22Rv1 (cell line): ENCODE data around the gene CDCA5.

ENCODE experiments used
- H3K27ac ChIP-seq: fragments of 450-650 bp; 2 replicates; pipeline ENCODE4 v1.5.1; 2017
- ZFX ChIP-seq: fragments of 450-650 bp; IDR thresholded peaks from 2 replicates; pipeline ENCODE4 v1.6.1; 2017; ENCODE audit warnings: antibody characterized with exemption, borderline replicate concordance
- TF ChIP-seq, protein P1 (sequence below): fragments of 450-650 bp; IDR thresholded peaks from 2 replicates; pipeline ENCODE4 v1.5.1; 2017; ENCODE audit warnings: mild to moderate bottlenecking

The CDCA5 gene

GRCh38 chr11:65117206-65118096 lies 33.6 kb upstream of the CDCA5 start, which contains the start of gene ZNHIT2:
Gene ZNHIT2 (minus strand): TSS chr11:65117701. CDS start chr11:65117653, 48 bp downstream.
- H3K27ac ChIP-seq: peak within 1 kb of the TSS; percentile 99
- TF ChIP-seq, protein P1, sequence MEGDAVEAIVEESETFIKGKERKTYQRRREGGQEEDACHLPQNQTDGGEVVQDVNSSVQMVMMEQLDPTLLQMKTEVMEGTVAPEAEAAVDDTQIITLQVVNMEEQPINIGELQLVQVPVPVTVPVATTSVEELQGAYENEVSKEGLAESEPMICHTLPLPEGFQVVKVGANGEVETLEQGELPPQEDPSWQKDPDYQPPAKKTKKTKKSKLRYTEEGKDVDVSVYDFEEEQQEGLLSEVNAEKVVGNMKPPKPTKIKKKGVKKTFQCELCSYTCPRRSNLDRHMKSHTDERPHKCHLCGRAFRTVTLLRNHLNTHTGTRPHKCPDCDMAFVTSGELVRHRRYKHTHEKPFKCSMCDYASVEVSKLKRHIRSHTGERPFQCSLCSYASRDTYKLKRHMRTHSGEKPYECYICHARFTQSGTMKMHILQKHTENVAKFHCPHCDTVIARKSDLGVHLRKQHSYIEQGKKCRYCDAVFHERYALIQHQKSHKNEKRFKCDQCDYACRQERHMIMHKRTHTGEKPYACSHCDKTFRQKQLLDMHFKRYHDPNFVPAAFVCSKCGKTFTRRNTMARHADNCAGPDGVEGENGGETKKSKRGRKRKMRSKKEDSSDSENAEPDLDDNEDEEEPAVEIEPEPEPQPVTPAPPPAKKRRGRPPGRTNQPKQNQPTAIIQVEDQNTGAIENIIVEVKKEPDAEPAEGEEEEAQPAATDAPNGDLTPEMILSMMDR: peak; percentile 95
- peak; percentile 67; the same call in 1 of the 2 replicates for TF ChIP-seq ZFX

- TF ChIP-seq ZFX: no peak
- TF ChIP-seq, protein P1: no peak
- H3K27ac ChIP-seq: peak overlapping the region; percentile 99
These were observed 32.7 kb upstream of the CDCA5 start for GRCh38 chr11:65116370-65117205.

- H3K27ac ChIP-seq: peak overlapping the region; percentile 99
These were observed 31.7 kb upstream of the CDCA5 start for GRCh38 chr11:65115361-65116082.

GRCh38 chr11:65114538-65115171 lies 30.8 kb upstream of the CDCA5 start:
- TF ChIP-seq, protein P1: no peak
- peak overlapping the region; percentile 99 for H3K27ac ChIP-seq

More at GRCh38 chr11:65115361-65116082, 31.7 kb upstream of the CDCA5 start:
- TF ChIP-seq, protein P1: no peak
- no peak for TF ChIP-seq ZFX

DNA sequence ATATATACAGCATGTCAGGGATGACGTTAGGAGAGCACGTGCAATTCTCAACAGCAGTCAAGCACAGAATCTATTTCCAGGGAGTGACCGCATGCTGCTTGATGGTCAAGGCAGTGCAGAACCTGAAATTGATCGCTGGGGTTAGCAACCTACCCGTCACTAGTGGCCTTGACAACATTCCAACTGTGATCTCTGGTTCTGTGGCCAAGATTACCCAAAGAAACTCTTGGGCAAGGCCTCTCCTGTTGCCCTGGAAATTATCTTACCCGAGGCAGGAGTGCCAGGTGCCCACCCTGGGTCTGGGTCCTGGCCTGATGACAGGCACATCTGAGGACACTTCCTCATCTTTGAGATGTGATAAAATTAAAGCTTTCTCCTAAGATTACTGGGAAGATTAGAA lies 30.0 kb upstream of the CDCA5 start:
- peak overlapping the region; percentile 99 for H3K27ac ChIP-seq
- TF ChIP-seq, protein P1: no peak
- no peak for TF ChIP-seq ZFX

- TF ChIP-seq, protein P1: no peak
- no peak for TF ChIP-seq ZFX
- peak overlapping the region; percentile 99 for H3K27ac ChIP-seq
These were observed 29.5 kb upstream of the CDCA5 start for GRCh38 chr11:65113361-65113756.
